Mesenteric fat pad (tissue), 1 donor: ENCODE data around the gene CNTNAP5. TPM values are rescaled to one million over a fixed set of nuclear protein-coding genes. Genes with fewer than 3 reads are reported as not detected.

Experiments
- DNase-seq: peaks from one replicate; pipeline ENCODE4 v3.0.0-alpha.2; 2020; ENCODE audit warnings: low spot score
- total RNA-seq: library from RNA; stranded (reverse); fragmentation: NEBNext Ultra II Directional; extraction: Animal tissue kit (Norgen Biotek cat#: 25700); gene quantifications from one replicate; pipeline ENCODE4 v1.2.1, GENCODE V29; 2021
- donor health status: DM: yes; HTN: yes; CAD: no.

Gene CNTNAP5
- total RNA-seq, 1 donor from 2014 or later = not detected

- no peak for DNase-seq
Measured at GRCh38 chr2:124261456-124261855, 236.4 kb downstream of the CNTNAP5 start.

GRCh38 chr2:124264551-124265091, 239.5 kb downstream of the CNTNAP5 start:
- DNase-seq = no peak

- DNase-seq = no peak
Measured at GRCh38 chr2:124267794-124268193, 242.7 kb downstream of the CNTNAP5 start.

GRCh38 chr2:124269348-124269747, 244.3 kb downstream of the CNTNAP5 start:
- DNase-seq = no peak

- DNase-seq = no peak
Measured at GRCh38 chr2:124272261-124272841, 247.3 kb downstream of the CNTNAP5 start.

GRCh38 chr2:124281541-124281940, 256.5 kb downstream of the CNTNAP5 start:
- no peak for DNase-seq

GRCh38 chr2:124283096-124283495, 258.0 kb downstream of the CNTNAP5 start:
- DNase-seq = no peak

GRCh38 chr2:124286089-124286783, 261.1 kb downstream of the CNTNAP5 start:
- no peak for DNase-seq

- DNase-seq = no peak
Measured at GRCh38 chr2:124289060-124289459, 264.0 kb downstream of the CNTNAP5 start.

- no peak for DNase-seq
Measured at GRCh38 chr2:124289615-124290014, 264.5 kb downstream of the CNTNAP5 start.

GRCh38 chr2:124296470-124296869, 271.4 kb downstream of the CNTNAP5 start:
- no peak for DNase-seq

- DNase-seq = no peak
Measured at GRCh38 chr2:124301915-124302314, 276.8 kb downstream of the CNTNAP5 start.

GRCh38 chr2:124308319-124309062, 283.4 kb downstream of the CNTNAP5 start:
- no peak for DNase-seq

- DNase-seq = no peak
Measured at GRCh38 chr2:124309563-124310138, 284.6 kb downstream of the CNTNAP5 start.

GRCh38 chr2:124310671-124311070, 285.6 kb downstream of the CNTNAP5 start:
- DNase-seq = no peak

GRCh38 chr2:124314084-124314483, 289.0 kb downstream of the CNTNAP5 start:
- no peak for DNase-seq

- no peak for DNase-seq
Measured at GRCh38 chr2:124315221-124315880, 290.3 kb downstream of the CNTNAP5 start.

- DNase-seq = no peak
Measured at GRCh38 chr2:124316133-124316532, 291.0 kb downstream of the CNTNAP5 start.

GRCh38 chr2:124316881-124317605, 292.0 kb downstream of the CNTNAP5 start:
- DNase-seq = no peak

- no peak for DNase-seq
Measured at GRCh38 chr2:124317628-124318027, 292.5 kb downstream of the CNTNAP5 start.

- DNase-seq = no peak
Measured at GRCh38 chr2:124318913-124319312, 293.8 kb downstream of the CNTNAP5 start.
